CD4-positive, alpha-beta T cell treated with Interferon alpha-2 for 1 hour (primary cell): ENCODE data around the gene DLG3.
"Not testable (repeated sequence)": the region's sequence is repeated elsewhere in the genome, so short reads cannot be mapped to it uniquely, and the experiment has no call there.

Source experiments
- DNase-seq, 2 donors: peaks; one replicate each; pipeline ENCODE4 v3.0.0-alpha.2; 2020 to 2022

DLG3 gene

DNA sequence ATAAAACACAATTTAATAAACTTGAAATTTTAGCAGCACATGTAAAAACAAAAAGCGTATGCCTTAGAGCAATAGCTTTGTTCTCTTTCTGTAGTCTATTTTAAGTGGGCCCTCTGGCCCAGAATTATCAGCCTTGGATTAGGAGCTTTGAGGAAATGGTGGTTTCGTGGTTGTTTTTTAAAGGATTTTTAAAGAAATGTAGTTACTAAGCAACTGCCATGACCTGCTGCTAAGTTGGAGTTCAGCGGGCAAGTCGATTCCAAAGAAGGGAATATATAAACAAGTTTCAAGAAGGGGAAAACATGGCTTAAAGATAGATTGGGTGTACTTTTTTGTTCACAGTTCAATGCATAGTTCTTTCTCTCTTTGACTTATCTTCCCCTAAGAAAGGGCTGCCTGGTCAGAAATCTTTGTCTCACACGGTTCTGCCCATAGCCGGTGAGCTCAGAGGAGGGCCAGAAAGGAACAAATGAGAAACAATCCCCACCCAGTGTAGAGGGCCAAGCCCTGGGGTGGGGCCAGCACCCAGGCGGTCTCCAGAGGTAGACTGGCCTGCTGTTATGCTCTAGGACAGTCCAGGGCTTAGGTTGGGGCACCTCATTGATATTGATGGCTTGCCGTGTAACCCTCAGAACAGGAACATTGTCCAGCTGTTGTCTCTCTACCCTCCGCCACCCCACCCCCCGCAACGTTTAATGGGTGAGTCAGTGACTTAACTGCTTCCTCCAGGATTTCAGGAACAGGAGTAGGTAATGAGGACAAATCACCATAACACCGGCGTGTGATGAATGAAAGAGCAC is 32.5 kb downstream of the DLG3 start:
- no peak for DNase-seq

DNA sequence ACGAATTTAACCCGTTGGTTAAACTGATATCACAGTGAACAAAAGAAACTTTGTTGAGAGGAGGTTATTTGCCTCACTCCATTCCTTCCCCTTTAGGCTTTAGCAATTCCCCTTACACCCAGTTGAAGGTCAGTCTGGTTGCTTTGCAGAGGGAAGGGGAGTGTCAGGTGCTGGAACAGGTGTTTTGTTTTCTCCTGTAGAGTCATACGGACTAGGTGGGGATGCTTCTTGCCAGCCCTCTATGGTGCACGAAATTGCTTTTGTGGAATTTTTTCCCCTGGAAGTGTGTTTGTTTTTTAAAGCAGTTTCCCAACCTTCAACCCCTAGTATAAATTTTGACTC is 33.1 kb downstream of the DLG3 start:
- DNase-seq = no peak

GRCh38 chrX:70478526-70479245 is 34.1 kb downstream of the DLG3 start:
- no peak for DNase-seq

DNA sequence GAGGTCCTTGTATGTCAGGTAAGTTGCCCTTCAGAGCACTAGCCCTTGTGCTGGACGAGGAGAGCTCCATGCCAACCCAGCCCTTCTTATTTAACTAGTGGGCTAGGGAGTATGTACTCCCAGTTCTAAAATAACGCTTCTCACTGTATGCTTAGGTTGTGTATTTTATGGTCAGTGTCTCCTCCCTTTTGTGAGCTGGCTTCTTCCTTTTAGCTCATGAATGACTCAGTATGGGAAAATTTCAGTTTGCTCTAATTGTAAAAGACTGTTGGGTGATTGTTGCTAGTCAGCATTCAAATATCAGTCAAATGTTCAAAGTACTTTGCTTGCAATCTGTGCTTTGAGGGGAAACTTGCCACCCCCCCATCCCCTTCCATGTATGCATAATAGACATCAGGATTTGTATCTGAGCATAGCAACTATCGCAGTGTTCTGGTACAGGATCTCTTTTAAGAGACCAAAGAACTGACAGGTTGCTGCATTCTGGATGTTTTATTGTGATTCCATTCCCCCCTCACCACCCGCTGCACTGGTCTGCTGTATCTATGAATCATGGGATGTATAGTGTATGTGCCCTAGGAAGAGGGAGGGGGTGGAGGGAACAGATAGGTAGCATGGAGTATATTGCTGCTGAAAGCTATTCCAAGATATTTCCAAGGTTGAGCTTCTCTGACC is 34.7 kb downstream of the DLG3 start:
- DNase-seq = no peak

- DNase-seq = no peak
Observed at GRCh38 chrX:70479922-70480659, 35.5 kb downstream of the DLG3 start.

- no peak for DNase-seq
Observed at GRCh38 chrX:70480660-70481018, 36.0 kb downstream of the DLG3 start.

- DNase-seq = no peak
Observed at GRCh38 chrX:70481471-70482270, 37.0 kb downstream of the DLG3 start.

GRCh38 chrX:70482300-70482699 is 37.7 kb downstream of the DLG3 start:
- no peak for DNase-seq

- DNase-seq = no peak
Observed at GRCh38 chrX:70485466-70485865, 40.8 kb downstream of the DLG3 start.

DNA sequence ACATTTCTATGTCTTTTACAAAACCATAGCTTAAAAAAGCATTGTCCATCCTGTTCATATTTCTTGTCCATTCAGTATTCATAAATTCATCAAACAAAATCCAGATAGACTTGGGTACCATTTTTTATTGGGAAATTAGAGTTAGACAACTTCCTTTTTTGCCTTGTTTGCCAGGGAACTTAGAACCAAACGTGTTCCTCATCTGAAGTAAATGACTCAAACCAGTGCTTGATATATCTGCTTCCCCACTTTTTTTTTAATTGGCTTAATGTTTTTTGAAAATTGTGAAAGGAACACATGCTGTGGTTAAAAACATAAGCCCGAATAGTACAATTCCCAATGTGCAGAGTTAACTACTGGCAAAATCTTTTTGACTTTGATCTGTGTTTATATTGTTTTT is 44.2 kb downstream of the DLG3 start:
- DNase-seq = no peak

DNA sequence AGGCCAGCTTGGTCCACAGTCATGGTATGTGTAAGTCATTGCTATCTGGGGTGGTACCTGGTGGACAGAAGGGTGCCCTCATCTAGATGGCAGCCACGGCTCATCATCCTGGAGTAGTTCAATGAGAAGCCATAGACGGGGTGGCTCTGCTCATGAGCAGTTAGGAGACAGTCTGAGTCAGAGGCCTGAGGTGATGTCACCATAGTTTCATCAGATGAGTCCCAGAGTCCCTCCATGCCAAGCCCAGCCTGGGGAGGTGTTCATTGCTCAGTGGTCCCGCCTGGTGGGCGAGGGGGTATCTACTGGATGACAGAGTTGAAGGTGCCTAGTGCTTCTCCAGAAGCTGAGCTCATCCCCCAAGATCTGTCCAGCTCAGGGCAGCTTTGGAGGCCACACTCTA is 49.8 kb downstream of the DLG3 start:
- DNase-seq = no peak

DNA sequence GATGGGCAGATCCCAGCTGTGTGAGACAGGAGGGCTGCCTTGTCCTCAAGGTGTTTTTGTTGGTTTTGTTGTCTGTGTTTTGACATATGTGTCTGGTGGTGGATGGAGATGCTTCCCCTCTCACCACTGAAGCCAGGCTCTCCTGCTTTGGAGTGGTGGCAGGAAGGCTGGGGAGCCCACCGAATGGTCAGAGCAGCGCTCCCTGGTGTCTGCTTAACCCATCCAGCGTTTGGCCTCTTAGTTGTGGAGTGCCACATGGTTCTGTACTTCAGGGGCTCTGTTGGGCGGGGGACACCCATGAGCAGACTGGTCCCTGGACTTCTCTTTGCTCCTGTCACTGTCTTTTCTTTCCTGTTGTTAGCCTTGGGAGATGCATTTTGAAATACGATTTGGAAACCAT is 51.9 kb downstream of the DLG3 start:
- DNase-seq = no peak

DNA sequence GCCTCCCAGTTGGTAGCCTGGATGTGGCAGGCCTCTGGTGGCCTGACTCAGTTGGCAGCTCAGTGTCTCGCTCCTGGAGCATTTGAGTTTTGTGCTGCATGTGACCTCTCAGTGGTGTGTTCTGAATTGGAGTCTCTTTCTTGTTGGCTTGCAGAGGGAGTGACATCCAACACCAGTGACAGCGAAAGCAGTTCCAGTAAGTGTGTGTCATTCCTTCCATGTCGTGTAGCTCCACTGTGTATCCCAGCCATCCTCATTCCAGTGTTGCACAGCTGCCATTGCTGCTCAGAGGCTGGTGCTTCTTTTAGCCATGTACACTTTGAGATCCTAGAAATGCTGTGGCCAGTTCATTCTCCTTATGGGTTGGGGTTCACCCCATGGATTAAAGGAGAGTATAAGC is 52.4 kb downstream of the DLG3 start:
- no peak for DNase-seq

DNA sequence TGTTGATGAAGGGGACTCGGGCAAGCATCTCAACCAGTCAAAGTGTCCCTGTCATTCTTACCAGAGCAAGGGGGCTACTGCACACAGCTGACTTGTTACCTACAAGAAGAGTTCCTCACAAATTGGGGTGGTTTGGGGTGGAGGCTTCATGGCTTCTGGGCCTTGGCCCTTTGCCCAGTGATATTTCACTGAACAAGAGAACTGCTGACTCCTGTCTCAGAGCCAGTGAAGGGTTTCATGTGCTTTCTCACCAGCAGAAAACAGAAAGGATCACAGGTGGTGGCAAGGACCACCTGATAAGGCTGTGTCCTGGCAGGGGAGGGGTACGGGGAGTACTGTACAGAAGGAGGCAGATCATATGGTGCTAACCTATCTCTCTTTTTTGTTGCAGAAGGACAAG is 53.5 kb downstream of the DLG3 start:
- DNase-seq = no peak

DNA sequence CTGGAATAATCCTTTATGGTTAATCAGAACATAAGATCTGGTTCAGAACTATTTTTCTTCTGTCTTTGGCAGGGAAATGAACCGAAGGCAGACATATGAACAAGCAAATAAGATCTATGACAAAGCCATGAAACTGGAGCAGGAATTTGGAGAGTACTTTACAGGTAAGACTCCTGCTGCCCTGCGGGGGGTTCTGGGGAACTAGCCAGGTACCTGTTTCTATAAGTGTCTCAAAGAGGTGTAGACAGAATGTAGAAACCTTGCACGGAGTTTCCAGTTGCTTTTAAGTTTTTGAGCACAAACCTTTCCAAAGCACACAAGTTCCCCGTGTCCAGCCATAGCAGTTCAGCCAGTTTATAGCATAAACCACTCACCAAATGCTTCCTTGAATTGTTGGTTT is 56.2 kb downstream of the DLG3 start:
- no peak for DNase-seq

DNA sequence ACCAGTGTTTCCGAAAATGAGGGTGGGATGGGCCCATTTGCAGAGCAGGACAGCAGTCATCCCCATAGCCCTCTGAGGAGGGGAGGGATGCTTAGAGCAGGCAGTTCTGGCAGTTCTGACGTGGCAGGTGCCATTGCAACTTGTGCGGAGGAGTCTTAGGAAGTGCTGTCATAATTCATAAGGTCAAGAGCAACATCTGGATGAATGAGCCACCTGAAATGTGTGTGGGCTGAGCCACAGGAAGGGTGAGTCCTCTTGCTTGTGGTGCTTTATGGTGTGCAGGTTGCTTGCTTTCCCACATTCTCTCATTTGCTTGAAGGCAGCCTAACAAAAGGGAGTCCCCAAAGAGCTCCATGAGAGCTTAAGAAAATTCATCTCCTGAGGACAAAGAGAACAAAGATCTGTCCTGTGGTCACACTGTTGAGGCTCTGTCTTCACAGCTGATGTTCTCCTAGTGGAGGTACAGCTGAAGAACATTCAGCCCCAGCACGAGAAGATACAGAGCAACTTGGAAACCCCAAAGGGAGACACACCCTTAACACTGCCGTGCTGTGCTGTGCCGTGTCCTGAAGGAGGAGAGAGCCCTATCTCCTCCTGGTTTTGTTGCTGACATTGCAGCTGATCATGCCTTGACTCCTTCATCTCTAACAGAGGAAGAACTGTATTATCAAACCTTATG is 60.3 kb downstream of the DLG3 start:
- no peak for DNase-seq

GRCh38 chrX:70505451-70505841 is 60.8 kb downstream of the DLG3 start:
- no peak for DNase-seq

GRCh38 chrX:70508296-70508911 is 63.8 kb downstream of the DLG3 start:
- no peak for DNase-seq

DNA sequence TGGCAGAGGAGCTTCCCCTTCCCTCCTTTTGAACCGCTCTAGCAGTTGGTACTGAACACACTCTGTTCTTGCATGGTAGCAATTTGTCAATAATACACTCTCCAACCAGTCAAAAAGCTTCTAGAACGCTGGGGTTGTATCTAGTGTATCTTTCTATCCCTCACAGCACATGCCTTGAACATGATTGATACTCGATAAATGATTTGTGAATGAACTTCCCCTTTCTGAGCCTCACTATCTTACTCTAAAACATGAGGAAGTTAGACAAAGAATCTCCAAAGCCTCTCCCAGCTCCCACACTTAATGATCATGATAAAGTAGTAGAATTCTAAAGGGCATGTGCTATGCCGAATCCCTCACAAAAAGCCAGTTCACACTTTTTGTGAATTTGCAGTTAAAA is 64.4 kb downstream of the DLG3 start:
- no peak for DNase-seq

GRCh38 chrX:70515270-70515669 is 70.6 kb downstream of the DLG3 start:
- not testable (repeated sequence) for DNase-seq

DNA sequence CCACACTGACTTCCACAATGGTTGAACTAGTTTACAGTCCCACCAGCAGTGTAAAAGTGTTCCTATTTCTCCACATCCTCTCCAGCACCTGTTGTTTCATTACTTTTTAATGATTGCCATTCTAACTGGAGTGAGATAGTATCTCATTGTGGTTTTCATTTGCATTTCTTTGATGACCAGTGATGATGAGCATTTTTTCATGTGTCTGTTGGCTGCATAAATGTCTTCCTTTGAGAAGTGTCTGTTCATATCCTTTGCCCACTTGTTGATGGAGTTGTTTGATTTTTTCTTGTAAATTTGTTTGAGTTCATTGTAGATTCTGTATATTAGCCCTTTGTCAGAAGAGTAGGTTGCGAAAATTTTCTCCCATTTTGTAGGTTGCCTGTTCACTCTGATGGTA is 71.1 kb downstream of the DLG3 start:
- DNase-seq = not testable (repeated sequence)

GRCh38 chrX:70525733-70526132 is 81.1 kb downstream of the DLG3 start:
- DNase-seq = no peak
